SK-N-SH (cell line): Measurements from ENCODE around the gene ZNF487. TPM values are rescaled to one million over a fixed set of nuclear protein-coding genes. Genes with fewer than 3 reads are reported as not detected.
A peak's percentile ranks its signal among the peaks of the same experiment; 100 is the strongest.

Experiments
- CTCF ChIA-PET: fragments of 300-600, 350-600 bp; formaldehyde crosslinking; extraction: SDS; loops from one replicate; lab custom pipeline; 2021; lab: Yijun Ruan, JAX
- POLR2A ChIA-PET: fragments of 350-600 bp; sonication (Branson Sonifier 250); formaldehyde crosslinking; extraction: SDS; loops from one replicate; lab custom pipeline; 2020; ENCODE audit warnings: antibody characterized with exemption, inconsistent platforms; lab: Yijun Ruan, JAX
- DNase-seq: peaks from one replicate; pipeline ENCODE4 v3.0.0; 2012
- H2AFZ ChIP-seq: fragments of 200-600 bp; sonication (generic); 2 replicates; pipeline ENCODE4 v1.8.1; 2016; ENCODE audit warnings: antibody characterized with exemption, mild to moderate bottlenecking, low read depth
- H3F3A ChIP-seq: fragments of 200-600 bp; sonication (generic); replicated peaks from 2 replicates; pipeline ENCODE3; 2016; ENCODE audit warnings: antibody characterized with exemption, mild to moderate bottlenecking; ENCODE audit not compliant: insufficient read depth
- H3K27ac ChIP-seq, 2 experiments: fragments of 200-500 bp in 1 of 2; fragments of 200-600 bp in 1 of 2; sonication (Bioruptor generic) in 1 of 2; sonication (generic), shearing (Covaris generic) in 1 of 2; 2 replicates each; pipeline versions ENCODE4 v1.5.1 to v1.6.1; 2014 to 2016; ENCODE audit warnings: low read depth in 2 of 2, inconsistent platforms in 1 of 2, low read length in 1 of 2, mild to moderate bottlenecking in 1 of 2, mixed read lengths in 1 of 2
- H3K27me3 ChIP-seq: fragments of 200-600 bp; sonication (generic), shearing (Covaris generic); 2 replicates; pipeline ENCODE4 v1.6.1; 2016; ENCODE audit warnings: mixed run types; ENCODE audit not compliant: insufficient read depth
- H3K36me3 ChIP-seq, 2 experiments: fragments of 200-500 bp in 1 of 2; fragments of 200-600 bp in 1 of 2; sonication (Bioruptor generic) in 1 of 2; sonication (generic) in 1 of 2; replicated peaks in 1 of 2; 2 replicates each; pipeline versions ENCODE3 to v1.5.1; 2014 to 2016; ENCODE audit warnings: low read length in 1 of 2, mild to moderate bottlenecking in 1 of 2; ENCODE audit not compliant: insufficient read depth in 2 of 2, control insufficient read depth in 1 of 2
- H3K4me1 ChIP-seq, 2 experiments: fragments of 200-500 bp in 1 of 2; fragments of 200-600 bp in 1 of 2; sonication (Bioruptor generic) in 1 of 2; sonication (generic), shearing (Covaris generic) in 1 of 2; 2 replicates each; pipeline versions ENCODE4 v1.5.1 to v1.6.1; 2014 to 2016; ENCODE audit warnings: low read depth in 1 of 2, low read length in 1 of 2, mixed run types in 1 of 2; ENCODE audit not compliant: insufficient read depth in 2 of 2, control insufficient read depth in 1 of 2
- H3K4me2 ChIP-seq: fragments of 200-600 bp; sonication (generic), shearing (Covaris generic); 2 replicates; pipeline ENCODE4 v1.6.1; 2017; ENCODE audit warnings: mixed run types
- H3K4me3 ChIP-seq, 2 experiments: fragments of 200-500 bp in 1 of 2; fragments of 200-600 bp in 1 of 2; sonication (Bioruptor generic) in 1 of 2; sonication (generic), shearing (Covaris generic) in 1 of 2; 2 replicates each; pipeline versions ENCODE4 v1.5.1 to v1.8.1; 2014 to 2016; ENCODE audit warnings: low read depth in 2 of 2, inconsistent platforms in 1 of 2, low read length in 1 of 2, mild to moderate bottlenecking in 1 of 2, mixed read lengths in 1 of 2, moderate library complexity in 1 of 2
- H3K79me2 ChIP-seq: fragments of 200-600 bp; sonication (generic); 2 replicates; pipeline ENCODE4 v1.8.1; 2017; ENCODE audit warnings: mild to moderate bottlenecking; ENCODE audit not compliant: insufficient read depth
- H3K9ac ChIP-seq: fragments of 200-600 bp; sonication (generic); 2 replicates; pipeline ENCODE4 v1.6.1; 2017; ENCODE audit warnings: mixed run types
- H3K9me2 ChIP-seq: fragments of 200-600 bp; sonication (generic); 2 replicates; pipeline ENCODE4 v1.6.1; 2017; ENCODE audit warnings: mixed run types
- H3K9me3 ChIP-seq: fragments of 200-600 bp; sonication (generic); 2 replicates; pipeline ENCODE4 v1.6.1; 2017; ENCODE audit warnings: mixed run types, mild to moderate bottlenecking, moderate library complexity
- H4K20me1 ChIP-seq: fragments of 200-600 bp; sonication (generic); 2 replicates; pipeline ENCODE4 v1.6.1; 2017; ENCODE audit warnings: mild to moderate bottlenecking, mixed run types; ENCODE audit not compliant: insufficient read depth
- CTCF ChIP-seq: fragments of 200-600 bp; sonication (generic); IDR thresholded peaks from 2 replicates; pipeline ENCODE4 v1.6.1; 2017; ENCODE audit warnings: antibody characterized with exemption, mild to moderate bottlenecking, moderate library complexity
- ELF1 ChIP-seq: IDR thresholded peaks from 2 replicates; pipeline ENCODE4 v1.4.0; 2012
- EZH2phosphoT487 ChIP-seq: fragments of 200-600 bp; sonication (generic); IDR thresholded peaks from 2 replicates; pipeline ENCODE4 v1.6.1; 2017; ENCODE audit warnings: low read depth, mixed run types, mild to moderate bottlenecking, antibody characterized with exemption, moderate library complexity, borderline replicate concordance
- FOXJ3 ChIP-seq: sonication (generic); formaldehyde crosslinking; IDR thresholded peaks from 2 replicates; pipeline ENCODE4 v1.5.1; 2020; ENCODE audit warnings: mild to moderate bottlenecking, missing genetic modification reagents
- MAX ChIP-seq: IDR thresholded peaks from 2 replicates; pipeline ENCODE4 v1.4.0; 2012; ENCODE audit warnings: low read depth
- NFIC ChIP-seq: IDR thresholded peaks from 2 replicates; pipeline ENCODE4 v1.4.0; 2012; ENCODE audit warnings: borderline replicate concordance
- NRF1 ChIP-seq: IDR thresholded peaks from 2 replicates; pipeline ENCODE4 v1.6.1; 2012; ENCODE audit warnings: low read depth, mild to moderate bottlenecking, low read length
- RCOR1 ChIP-seq: fragments of 150-350 bp; IDR thresholded peaks from 2 replicates; pipeline ENCODE4 v1.6.1; 2017; ENCODE audit warnings: antibody characterized with exemption, low read length
- RXRA ChIP-seq: IDR thresholded peaks from 2 replicates; pipeline ENCODE4 v1.4.0; 2012; ENCODE audit warnings: low read depth, mild to moderate bottlenecking, borderline replicate concordance
- SMC3 ChIP-seq: IDR thresholded peaks from 2 replicates; pipeline ENCODE4 v1.6.1; 2012; ENCODE audit warnings: low read depth, low read length, improper control_type of control experiment
- TCF12 ChIP-seq: IDR thresholded peaks from 2 replicates; pipeline ENCODE4 v1.4.0; 2012
- TEAD4 ChIP-seq: IDR thresholded peaks from 2 replicates; pipeline ENCODE4 v1.4.0; 2012; ENCODE audit warnings: mild to moderate bottlenecking, borderline replicate concordance; ENCODE audit not compliant: insufficient read depth
- USF2 ChIP-seq: fragments of 150-350 bp; IDR thresholded peaks from 2 replicates; pipeline ENCODE4 v1.6.1; 2017; ENCODE audit warnings: antibody characterized with exemption, low read length, low read depth, borderline replicate concordance
- WGBS: methylation state at CpG from one replicate; pipeline ENCODE4 v1.1.6; 2017; ENCODE audit warnings: low lambda C conversion rate; 5-methylcytosine and 5-hydroxymethylcytosine counted together
- polyA plus RNA-seq, 3 experiments: library from polyadenylated mRNA; depleted of rRNA; stranded (reverse); fragments of >200 nt; gene quantifications; 2 replicates each; pipeline ENCODE4 v1.2.3, GENCODE V29; 2012
- TF ChIP-seq, protein P1 (sequence below): IDR thresholded peaks from 2 replicates; pipeline ENCODE4 v1.4.0; 2012; ENCODE audit warnings: low read depth, borderline replicate concordance

The ZNF487 gene
- polyA plus RNA-seq, 1 of the 3 experiments (the other 2 are of a cell fraction) = 2.7 TPM

- peaks cover 18 to 19% of the 10 kb centered on the region in 2 experiments for H3K4me1 ChIP-seq
- H4K20me1 ChIP-seq = peaks cover 89% of the 10 kb centered on the region
- no peak overlapping the region for H2AFZ ChIP-seq
- no peaks in the 10 kb centered on the region for H3K9me3 ChIP-seq
- H3K36me3 ChIP-seq = peaks cover 52 to 57% of the 10 kb centered on the region in 2 experiments
- H3K27ac ChIP-seq = no peak overlapping the region
- no peak for DNase-seq
- H3F3A ChIP-seq = peaks cover 18% of the 10 kb centered on the region
- no peaks in the 10 kb centered on the region for H3K27me3 ChIP-seq
- WGBS = 96% methylated on average over 3 of the region's 3 CpGs
- ChIA-PET CTCF (interaction anchor here (1.6 kb wide), 1 partner anchor 12 kb away, joined by 4 read pairs; no protein-coding TSS in a partner anchor), POLR2A (no interaction called here)
- no peak overlapping the region for H3K9ac ChIP-seq
- H3K79me2 ChIP-seq = peaks cover 96% of the 10 kb centered on the region
- no peaks in the 10 kb centered on the region for H3K9me2 ChIP-seq
- H3K4me2 ChIP-seq = 0 out of 2 replicates have a peak overlapping the region, but pooled peaks have one; percentile 86
- H3K4me3 ChIP-seq = no peak overlapping the region
- TF ChIP-seq ELF1 = no peak
Measured at GRCh38 chr10:43393606-43394360, 43.1 kb upstream of the ZNF487 start.

- peaks cover 43 to 53% of the 10 kb centered on the region in 2 experiments for H3K36me3 ChIP-seq
- peaks cover 89% of the 10 kb centered on the region for H4K20me1 ChIP-seq
- no peaks in the 10 kb centered on the region for H3K9me2 ChIP-seq
- no peak for TF ChIP-seq RCOR1
- TF ChIP-seq ELF1 = no peak
- no peak for TF ChIP-seq TEAD4
- no peak for TF ChIP-seq USF2
- TF ChIP-seq TCF12 = no peak
- no peak for TF ChIP-seq SMC3
- TF ChIP-seq, protein P1, sequence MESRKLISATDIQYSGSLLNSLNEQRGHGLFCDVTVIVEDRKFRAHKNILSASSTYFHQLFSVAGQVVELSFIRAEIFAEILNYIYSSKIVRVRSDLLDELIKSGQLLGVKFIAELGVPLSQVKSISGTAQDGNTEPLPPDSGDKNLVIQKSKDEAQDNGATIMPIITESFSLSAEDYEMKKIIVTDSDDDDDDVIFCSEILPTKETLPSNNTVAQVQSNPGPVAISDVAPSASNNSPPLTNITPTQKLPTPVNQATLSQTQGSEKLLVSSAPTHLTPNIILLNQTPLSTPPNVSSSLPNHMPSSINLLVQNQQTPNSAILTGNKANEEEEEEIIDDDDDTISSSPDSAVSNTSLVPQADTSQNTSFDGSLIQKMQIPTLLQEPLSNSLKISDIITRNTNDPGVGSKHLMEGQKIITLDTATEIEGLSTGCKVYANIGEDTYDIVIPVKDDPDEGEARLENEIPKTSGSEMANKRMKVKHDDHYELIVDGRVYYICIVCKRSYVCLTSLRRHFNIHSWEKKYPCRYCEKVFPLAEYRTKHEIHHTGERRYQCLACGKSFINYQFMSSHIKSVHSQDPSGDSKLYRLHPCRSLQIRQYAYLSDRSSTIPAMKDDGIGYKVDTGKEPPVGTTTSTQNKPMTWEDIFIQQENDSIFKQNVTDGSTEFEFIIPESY = no peak
- no peak for TF ChIP-seq EZH2phosphoT487
- TF ChIP-seq RXRA = no peak
- TF ChIP-seq NFIC = no peak
- no peak for TF ChIP-seq MAX
- TF ChIP-seq CTCF = no peak
- TF ChIP-seq FOXJ3 (CRISPR knock-in tag) = no peak
- no peak for TF ChIP-seq NRF1
- TF ChIP-seq, all 33 proteins: peak for 0
- Histone ChIP-seq H3K4me1 (peaks cover 20 to 25% of the 10 kb centered on the region in 2 experiments), H3K4me3 (peak overlapping the region in 1 of 2 experiments; percentile 76; a peak in 1 of 4 replicates), H3K4me2 (peak overlapping the region; percentile 86), H3F3A (peaks cover 22% of the 10 kb centered on the region), H3K9ac (peak overlapping the region; percentile 88; the same call in 1 of the 2 replicates), H3K27ac (no peak overlapping the region), H3K79me2 (peaks cover 96% of the 10 kb centered on the region), H2AFZ (no peak overlapping the region), H3K27me3 (no peaks in the 10 kb centered on the region), H3K9me3 (no peaks in the 10 kb centered on the region)
- DNase-seq = no peak
- POLR2A ChIA-PET = no interaction called here
- CTCF ChIA-PET = no interaction called here
- 98% methylated on average over 6 of the region's 6 CpGs for WGBS
Measured at GRCh38 chr10:43394868-43395267, 42.0 kb upstream of the ZNF487 start.
